Kidney glomerular epithelial cell (primary cell): ENCODE measurements around the gene AK8.
A peak's percentile ranks its signal among the peaks of the same experiment; 100 is the strongest.

ENCODE experiments used
- DNase-seq: peaks from one replicate; lab custom pipeline; 2025; lab: John Stamatoyannopoulos, UW

AK8 gene

DNA sequence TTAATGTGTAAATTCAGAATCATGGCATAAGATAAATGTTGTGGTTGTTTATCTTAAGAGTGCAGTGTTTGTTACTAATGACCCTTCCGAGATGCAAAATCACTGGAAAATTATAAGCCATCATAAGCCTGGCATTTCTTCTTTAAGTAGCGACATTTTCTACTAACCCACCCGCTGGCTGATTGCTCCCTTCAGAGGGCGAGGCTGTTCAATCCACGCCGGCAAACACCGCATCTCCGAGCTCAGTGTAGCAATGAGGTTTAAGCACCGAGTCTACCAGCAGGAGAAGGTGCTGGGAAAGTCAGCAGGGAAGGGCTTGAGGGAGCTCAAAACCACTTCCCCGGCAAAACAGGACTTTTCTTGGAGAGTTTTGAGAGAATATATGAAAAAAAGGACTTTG is 52.7 kb downstream of the AK8 start:
- DNase-seq = no peak

DNA sequence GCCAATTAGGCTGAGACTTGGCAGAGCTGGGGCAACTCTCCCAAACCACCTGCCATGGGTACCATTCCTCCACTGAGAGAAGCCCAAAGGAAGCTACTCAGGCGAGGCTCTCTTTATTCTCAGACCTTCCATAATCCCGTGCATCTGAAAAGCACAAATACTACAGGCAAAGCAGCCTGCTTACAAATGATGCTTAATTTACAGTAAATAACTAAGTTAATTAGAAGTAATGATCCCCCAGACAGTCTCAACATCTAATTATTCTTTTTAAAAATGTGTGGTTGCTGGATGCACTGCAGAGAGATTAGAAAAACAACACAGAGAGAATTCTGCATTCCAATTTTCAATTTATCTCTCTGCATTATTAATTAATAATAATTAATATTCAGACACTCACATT is 53.1 kb downstream of the AK8 start:
- no peak for DNase-seq

DNA sequence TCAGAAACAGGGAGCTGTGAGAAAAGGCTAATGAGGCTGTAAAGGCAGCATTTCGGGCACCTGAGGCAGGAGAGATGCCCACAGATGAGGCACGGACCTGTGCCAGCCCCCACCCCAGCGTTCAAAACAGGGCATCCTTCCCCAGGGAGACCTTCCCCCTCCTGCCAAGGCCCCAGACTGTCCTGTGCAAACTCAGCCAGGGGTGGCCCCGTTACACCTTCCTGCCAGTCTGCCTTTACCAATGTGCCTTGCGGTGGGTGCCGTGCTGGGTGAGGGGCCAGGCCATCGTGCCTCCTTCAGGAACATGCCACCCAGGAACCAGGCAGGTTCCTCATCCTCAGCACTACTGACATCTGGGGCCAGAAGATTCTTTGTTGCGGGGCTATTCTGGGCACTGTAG is 53.9 kb downstream of the AK8 start:
- DNase-seq = no peak

DNA sequence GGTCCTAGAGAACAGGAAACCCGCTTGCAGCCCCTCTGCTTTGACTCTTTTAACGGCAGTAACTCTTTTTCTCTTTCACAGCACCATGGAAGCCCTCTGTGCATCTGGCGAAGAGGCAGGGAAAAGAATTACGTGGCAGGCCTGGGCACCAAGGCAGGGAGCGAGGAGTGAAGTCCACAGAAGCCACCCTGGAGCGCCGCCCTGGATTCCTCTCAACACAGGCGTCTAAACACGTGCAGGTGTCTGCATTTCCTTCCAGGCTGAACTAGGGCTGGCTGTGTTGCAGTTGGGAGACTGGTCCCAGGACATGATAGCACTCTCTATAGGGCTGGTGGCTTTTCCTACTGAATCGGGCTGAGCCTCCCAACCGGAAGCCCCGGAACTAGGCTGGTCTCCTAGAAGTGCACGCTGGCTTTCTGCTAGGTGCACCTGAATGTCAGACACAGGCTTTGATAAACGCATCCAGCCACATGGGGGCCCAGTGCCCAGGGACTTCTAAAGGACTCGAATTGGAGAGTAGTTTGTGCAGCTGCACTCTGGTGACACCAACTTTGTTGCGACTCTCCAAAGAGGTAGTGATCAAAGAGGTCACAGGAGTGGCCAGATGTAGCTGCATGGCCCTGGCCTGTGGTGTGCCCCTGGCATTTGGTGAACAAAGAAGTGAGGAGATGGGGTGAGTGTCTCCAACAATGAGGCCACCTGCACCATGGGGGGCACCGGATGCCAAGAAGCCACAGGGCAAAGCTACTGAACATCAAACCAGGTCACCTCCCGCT is 54.5 kb downstream of the AK8 start:
- no peak for DNase-seq

DNA sequence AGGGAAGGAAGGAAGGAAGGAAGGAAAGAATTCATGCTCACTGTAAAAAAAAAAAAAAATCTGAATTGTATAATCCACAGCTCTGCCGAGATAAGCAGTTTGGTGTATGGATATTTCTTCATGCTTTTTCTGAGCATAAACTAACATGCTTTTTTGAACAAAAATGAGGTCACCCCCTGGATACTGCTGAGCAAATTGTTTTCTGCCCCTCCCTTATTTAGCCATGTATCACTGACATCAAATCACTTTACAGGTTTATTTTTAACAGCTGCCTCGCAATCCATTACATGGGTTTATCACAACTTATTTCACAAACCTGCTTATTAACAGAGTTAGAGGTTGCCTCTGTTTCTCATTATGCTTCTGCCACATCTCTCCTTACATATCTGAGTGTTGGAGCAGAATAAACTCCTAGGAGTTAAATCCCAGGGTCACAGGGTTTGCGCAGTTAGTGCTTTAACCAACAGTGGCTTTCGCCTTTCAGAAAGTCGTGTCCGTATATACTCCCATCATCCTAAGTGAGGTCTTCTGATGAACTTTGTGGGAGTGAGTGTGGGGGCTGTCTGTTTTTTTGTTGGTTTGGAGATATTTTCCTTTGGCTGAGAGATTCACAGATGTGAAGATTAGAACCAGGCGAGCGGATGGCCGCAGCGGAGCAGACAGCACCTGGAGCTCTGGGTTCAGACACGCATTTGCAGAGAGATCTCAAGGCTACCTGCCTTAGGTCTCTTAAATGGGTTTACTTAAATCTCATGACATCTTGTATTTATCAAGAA is 57.7 kb downstream of the AK8 start:
- DNase-seq = no peak

DNA sequence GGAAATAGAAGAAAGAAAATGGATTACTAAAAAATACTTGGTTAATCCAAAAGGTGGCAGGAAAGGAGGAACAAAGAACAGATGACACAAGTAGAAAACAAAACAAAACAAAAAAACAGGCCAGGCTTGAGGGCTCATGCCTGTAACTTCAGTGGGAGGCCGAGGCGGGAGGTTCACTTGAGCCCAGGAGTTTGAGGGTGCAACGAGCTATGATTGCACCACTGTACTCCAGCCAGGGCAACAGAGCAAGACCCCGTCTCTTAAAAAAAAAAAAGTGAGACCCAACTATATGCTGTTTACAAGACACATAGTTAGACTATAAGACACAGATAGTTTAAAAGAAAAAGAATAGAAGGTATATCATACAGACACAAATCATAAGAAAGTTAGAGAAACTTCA is 59.5 kb downstream of the AK8 start:
- DNase-seq = no peak

DNA sequence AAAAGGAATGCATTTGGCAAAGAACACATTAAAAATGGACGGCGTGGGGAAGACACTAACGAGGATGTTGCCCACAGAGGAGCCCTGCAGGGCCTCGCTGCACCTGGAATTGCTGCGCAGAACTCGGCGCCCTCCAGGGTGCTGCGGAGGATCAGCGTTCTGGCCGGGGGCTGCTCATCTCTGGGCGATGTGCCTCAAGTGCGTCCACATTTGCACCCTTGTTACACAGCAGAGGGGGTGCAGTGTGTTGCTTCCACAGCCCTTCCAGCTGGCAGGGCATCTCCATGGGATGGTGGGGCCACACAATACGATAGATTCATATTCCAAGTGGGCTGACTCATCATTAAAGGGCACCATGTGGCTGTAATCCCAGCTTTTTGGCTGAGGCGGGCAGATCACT is 63.1 kb downstream of the AK8 start:
- no peak for DNase-seq

DNA sequence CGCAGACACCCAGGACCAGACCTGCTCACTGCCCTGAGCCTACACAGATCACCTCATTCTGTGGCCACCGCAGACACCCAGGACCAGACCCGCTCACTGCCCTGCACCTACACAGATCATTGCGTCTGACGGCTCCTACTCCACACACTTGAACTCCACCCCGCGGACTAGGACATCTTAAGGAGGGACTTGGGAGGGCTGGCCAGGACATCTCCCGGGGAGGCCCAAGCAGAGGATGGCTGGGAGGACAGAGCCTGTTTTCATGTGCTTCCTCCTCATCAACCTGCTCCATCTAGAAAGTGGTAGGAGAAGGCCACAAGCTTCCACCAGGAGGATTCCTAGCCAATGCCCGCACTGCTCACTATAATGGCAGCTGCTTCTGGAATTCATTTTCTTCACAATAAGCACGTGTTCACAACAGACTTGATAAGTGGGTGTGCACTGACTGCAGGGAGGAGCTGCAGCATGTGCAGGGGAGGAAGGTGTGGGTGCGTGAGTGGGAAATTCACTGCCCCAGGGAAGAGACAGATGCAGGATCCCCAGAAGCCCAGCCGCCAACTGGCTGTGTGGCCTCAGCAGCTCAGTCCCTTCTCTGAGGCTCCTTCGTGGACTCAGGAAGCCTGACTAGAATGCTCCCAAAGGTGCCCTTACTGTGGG is 64.8 kb downstream of the AK8 start:
- DNase-seq = no peak

DNA sequence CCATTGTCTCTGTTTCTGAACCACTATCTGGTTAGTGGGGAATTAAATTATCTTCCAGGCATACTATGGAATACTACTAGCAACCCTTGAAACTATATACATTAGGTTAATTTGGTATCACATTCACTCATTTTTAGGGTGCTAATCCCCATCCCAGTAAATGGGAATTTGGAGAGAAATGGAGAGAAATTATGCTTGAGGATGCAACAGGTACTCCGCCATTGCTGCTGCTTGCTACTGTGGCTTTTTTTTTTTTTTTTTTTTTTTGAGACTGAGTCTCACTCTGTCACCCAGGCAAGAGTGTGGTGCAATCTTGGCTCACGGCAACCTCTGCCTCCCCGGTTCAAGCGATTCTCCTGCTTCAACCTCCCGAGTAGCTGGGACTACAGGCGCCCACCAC is 66.1 kb downstream of the AK8 start:
- no peak for DNase-seq

DNA sequence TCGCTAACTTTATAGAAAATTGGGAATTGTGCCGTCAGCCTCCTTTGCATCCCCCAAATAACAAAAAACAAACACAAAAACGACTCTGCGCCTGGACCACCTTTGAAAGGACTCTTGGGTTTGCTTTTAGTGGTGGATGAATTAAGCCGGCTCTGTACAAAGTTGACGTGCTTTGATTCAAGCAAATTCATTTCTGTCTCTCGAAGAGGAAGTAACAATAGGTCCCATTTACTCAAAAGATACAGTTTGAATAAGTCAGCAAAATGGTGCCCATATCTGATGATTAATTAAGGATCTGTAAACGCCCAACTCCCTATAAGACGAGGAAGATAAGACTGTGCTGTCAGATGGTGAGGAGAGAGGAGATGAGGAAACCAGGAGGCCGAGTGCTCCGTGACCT is 67.8 kb downstream of the AK8 start:
- DNase-seq = no peak

DNA sequence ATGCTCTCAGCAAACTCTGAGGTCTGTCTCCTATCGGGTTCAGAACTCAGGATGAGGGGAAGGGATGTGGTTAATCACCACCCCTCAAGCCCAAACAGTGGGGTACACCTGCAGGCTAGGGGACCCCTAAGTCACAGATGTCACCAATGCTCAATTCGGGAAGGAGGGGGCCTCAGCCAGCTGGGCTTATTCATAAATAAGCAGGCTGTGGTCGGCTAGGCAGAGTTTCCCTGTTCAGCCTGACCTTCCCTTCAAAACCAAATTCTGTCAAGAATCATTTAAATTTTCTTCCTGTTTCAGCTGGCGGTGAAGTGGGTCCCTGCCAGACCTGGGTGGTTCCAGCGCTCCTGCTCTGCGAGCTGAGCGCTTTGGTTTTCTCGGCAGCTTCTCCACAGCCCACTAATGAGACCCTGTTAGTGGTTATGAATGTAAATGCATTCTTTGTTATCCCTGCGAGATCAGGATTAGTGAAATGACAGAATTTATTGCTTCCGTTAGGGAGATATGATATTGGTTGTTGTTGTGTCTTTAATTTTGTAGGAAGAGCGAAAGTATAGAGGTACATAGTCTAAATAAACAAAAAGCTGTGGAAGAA is 68.3 kb downstream of the AK8 start:
- DNase-seq = no peak

DNA sequence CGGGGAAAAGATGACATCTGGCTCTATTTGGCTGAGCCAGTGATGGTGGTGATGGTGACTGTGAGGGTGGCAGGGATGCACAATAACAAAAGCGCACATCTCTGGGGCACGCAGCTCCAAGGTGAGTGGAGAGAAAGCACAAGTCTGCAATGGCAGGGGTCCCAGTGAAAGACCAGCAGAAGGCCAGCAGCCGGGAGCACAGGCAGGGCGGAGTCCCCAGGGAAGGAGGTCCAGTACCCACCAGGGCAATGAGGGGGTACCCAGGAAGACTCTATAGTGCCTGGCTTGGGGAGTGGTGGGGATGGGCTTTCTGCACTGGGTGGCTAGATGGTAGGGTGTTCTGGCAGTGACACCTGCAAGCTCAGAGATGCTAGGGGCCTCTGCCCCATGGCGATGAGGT is 69.4 kb downstream of the AK8 start:
- DNase-seq = no peak

DNA sequence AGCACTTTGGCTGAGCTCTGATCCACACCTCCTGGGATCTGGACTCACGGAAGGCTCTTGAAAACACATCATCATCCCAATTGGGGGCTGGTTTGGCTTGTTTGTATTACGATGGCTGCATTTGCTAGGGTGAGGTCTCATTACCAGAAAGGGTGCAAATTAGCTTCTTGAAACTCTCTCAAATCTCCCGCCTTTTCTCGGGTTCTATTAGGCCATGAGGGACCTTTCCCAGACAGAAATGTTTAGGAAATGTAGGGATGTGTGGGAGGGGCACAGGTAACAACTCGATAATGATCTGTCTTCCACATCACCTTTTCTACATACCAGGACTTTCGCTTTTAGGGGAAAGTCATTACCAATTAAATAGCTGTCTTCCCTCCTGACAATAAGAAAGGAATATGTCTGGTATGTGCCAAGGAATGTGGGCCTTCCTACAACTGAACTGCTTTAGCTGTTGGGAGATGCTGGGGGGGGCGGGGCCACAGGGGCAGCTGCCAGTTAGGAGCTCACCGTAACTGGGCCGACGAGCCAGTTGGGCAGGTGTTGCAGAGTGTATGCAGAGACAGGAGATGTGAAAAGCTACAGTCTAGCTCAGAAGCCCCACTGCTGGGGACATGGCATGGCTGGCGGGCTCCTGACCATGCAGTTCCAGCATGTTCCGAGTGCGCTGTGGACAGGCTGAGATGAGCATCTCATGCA is 71.2 kb downstream of the AK8 start:
- DNase-seq = no peak

DNA sequence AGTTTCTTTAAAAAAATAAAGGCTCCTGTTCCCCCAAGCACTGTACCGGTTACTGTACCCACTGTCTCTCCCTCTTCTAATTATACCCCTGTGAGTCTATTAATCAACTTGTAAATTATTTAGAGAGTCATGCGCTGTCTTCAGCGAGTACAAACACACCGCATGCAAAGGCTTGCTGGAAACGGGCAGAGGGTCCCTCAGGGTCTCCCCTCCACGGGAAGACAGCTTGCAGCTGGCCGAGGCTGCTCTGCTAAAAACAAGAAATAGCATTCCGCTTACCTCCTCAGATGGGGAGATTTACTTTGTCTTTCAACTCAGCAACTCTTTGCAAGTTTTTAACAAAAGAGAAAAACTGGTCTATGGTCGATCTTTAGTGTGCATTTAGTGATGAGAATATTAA is 71.8 kb downstream of the AK8 start:
- no peak for DNase-seq

DNA sequence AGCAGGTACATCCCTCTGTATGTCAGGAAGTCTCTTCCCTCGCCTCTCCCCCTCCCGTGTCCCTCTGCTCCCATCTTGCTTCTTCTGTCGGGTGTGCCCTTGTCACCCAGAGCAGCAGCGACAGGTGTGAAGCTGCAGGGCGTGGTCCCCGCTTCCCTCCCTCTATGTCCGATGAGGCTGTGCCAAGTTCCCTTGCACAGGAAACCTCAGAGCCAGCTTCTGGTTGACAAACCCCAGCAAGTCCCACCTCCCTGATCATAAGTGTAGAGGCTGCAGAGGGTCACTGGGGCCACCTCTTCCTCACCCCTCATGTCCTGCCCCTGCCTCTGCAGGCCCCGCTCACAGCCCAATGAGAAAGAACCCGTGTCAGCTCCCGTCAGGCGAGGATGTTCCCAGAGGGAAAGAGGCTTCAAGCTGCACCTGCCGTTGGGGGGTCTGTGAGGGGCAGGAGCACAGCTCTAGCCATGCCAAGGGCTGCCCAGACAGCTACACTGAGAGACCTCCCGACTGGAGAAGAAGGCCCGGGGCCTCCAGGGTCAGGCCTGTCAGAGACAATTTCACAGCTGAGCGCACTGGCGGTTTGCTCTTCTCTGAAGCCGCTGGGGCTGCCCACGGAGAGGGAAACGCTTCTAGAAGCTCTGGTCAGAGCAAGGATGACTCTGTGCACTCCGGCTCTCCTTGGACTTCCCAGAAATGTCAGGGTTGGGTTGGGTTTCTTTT is 73.3 kb downstream of the AK8 start:
- DNase-seq = no peak

DNA sequence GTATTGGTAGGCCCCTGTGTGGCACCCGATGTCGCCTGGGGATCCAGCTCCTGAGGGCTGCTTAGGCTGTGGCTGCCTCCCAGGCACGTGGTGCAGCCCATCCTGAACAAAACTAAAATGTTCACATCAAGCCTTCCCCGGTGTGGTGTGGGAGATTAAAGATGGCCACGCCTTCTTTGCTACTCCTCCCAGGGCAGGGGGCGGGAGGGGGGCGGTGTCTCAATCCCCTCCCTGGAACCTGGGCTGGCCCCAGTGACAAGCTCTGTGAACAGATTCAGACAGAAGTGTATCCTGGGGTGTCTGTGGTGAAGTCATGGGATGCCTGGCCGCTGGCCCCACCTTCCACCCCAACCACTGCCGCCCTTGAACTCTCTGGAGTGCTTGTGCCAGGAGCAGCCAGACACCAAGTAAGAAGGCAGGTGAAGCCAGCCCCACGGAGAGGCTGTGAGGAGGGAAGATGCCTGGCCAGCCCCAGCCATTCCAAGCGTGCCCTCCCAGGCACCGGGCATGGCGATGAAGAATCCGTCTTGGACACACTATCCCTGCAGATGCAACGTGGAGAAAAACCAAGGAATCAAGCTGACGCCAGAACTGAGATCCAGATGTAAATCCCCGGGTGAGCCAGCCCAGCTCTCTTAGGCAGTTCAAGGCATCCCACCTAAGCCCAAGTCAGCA is 75.8 kb downstream of the AK8 start:
- no peak for DNase-seq

DNA sequence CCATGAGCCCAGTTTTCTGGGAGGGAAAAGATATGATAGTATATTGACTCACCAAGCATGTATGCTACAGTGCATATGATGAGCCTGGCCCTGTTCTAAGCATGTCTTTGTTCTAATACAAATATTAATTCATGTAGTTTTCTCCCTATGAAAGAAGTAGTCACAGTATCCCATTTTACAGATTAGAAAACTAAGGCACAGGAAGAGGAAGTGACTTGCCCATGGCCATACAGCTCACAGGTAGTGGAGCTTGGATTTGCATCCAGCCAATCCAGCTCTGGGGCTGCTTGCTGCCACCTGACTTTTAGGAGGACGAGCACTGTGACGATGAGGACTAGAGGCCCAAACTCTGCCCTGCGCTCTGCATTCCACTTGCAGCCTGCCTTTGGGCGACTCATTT is 76.4 kb downstream of the AK8 start:
- no peak for DNase-seq

DNA sequence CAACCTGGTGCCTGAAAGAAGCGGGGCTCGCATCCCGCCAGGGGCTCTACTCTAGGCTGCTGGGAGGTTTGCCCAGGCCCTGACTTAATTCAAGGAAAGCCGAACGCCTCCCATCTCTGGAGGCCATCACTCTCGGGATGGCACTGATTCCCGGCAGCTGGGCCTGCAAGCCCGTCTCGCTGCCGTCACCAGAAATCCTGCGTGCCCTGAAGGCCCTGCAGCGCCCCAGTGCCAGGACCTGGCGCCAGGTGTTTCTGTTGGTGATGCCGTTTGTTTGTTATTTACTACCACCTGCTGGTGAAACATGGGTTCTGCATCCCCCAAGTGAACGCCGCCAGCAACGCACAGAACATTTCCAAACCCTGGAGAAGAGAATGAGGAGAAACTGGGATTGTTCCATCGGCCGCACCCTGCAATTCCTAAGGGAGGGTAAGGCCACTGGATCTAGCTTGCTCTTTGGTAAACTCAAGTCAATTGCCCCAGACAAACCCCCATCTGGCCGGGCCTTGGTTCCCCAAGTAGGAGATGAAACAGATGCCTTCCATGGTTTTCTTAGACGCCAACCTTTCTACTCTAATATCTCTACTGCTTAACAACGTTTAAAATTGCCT is 77.9 kb downstream of the AK8 start:
- peak; percentile 51 for DNase-seq

DNA sequence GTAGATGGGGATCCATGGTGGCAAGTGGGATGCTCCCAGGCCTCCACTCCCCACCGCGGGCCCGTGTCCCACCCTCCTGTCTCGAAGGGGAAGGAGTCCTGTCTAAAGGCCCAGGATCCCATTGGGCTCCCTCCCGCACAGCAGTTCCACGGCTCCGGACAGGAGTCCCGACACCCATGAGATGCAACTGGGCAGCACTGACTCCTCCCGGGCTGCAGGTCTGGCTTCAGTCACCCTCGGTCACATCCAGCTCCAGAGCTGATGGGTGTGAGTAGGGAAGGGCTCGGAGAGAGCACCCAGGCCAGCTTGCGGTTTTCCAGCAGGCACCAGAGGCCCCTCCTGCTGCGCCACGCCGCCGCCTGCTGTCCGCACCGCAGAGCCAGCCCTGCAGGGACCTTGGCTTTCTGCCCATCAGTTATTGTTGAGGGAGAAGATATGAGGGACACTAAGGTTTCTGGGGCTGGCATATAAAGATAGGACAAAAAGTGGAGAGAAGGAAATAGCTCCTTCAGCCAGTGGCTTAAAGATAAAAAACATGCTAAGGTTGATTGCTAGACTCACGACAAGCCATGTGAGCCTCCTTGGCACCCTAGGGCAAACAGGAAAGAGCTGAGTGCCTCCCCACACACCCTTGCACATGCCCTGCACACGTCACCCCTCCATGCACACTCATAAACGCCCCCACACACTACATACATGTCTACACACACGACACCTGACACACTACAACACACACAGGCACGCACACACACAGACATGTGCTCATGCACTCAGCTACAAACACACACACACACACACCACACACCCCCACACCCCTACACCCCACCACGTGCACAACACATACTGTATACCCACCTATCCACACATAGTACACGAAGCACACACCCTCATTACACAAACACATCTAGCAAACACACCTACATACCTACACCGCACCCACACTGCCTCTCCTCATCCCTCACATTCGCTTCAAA is 79.0 kb downstream of the AK8 start:
- DNase-seq = no peak
